WI38 (cell line): ENCODE measurements around the gene TERC.

ENCODE experiments used
- H3K4me3 ChIP-seq: 2 replicates; pipeline ENCODE4 v1.5.1; 2011; ENCODE audit warnings: low read depth, mild to moderate bottlenecking, control low read depth, low read length
- TF ChIP-seq, protein P1 (sequence below): IDR thresholded peaks from 2 replicates; pipeline ENCODE4 v1.5.1; 2012; ENCODE audit warnings: low read depth, mild to moderate bottlenecking, control low read depth, low read length

TERC gene

GRCh38 chr3:169804681-169805080 lies 39.8 kb upstream of the TERC start:
- TF ChIP-seq, protein P1, sequence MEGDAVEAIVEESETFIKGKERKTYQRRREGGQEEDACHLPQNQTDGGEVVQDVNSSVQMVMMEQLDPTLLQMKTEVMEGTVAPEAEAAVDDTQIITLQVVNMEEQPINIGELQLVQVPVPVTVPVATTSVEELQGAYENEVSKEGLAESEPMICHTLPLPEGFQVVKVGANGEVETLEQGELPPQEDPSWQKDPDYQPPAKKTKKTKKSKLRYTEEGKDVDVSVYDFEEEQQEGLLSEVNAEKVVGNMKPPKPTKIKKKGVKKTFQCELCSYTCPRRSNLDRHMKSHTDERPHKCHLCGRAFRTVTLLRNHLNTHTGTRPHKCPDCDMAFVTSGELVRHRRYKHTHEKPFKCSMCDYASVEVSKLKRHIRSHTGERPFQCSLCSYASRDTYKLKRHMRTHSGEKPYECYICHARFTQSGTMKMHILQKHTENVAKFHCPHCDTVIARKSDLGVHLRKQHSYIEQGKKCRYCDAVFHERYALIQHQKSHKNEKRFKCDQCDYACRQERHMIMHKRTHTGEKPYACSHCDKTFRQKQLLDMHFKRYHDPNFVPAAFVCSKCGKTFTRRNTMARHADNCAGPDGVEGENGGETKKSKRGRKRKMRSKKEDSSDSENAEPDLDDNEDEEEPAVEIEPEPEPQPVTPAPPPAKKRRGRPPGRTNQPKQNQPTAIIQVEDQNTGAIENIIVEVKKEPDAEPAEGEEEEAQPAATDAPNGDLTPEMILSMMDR: no peak
- no peak overlapping the region for H3K4me3 ChIP-seq

- H3K4me3 ChIP-seq: no peak overlapping the region
- TF ChIP-seq, protein P1: no peak
Observed at GRCh38 chr3:169792359-169792758, 27.5 kb upstream of the TERC start.

GRCh38 chr3:169790687-169791429 lies 26.0 kb upstream of the TERC start:
- TF ChIP-seq, protein P1: no peak
- no peak overlapping the region for H3K4me3 ChIP-seq

DNA sequence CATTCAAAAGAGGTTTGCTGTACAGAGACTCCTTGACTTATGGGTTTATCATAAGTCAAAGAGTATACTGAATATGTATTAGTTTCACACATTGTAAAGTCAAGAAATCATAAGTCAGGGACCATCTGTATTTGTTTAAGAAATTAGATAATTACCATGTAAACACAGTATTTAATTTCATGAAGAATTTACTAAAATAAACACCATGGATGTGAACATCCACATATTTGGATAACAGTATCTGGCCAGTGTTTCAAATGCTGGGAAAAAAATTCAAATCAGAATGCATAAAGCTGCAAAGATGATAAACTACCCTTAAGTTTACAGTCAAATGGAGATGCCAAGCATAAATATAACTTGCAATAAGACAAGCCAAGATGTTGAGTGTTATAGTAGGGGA lies 25.4 kb upstream of the TERC start:
- TF ChIP-seq, protein P1: no peak
- H3K4me3 ChIP-seq: no peak overlapping the region

- H3K4me3 ChIP-seq: no peak overlapping the region
- TF ChIP-seq, protein P1: no peak
Observed at GRCh38 chr3:169787791-169788190, 22.9 kb upstream of the TERC start.

DNA sequence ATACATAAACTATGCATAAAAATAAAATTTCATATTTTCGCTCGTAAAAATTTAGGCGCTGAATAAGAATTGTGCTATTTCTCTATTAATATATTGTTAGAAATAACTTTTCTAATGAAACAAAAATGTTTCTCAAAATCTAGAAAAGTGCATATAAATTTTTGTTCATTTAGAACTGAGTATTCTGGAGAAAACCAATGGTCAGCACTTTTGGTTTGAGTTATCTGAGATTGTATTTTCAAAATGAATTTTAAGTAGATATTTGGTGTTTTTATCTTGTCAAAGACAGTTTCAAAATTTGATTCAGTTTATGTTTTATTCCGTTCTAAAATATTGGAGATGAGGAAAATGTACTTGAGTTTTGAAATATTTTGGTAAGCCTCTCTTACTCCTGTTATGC lies 22.3 kb upstream of the TERC start:
- H3K4me3 ChIP-seq: no peak overlapping the region
- TF ChIP-seq, protein P1: no peak

DNA sequence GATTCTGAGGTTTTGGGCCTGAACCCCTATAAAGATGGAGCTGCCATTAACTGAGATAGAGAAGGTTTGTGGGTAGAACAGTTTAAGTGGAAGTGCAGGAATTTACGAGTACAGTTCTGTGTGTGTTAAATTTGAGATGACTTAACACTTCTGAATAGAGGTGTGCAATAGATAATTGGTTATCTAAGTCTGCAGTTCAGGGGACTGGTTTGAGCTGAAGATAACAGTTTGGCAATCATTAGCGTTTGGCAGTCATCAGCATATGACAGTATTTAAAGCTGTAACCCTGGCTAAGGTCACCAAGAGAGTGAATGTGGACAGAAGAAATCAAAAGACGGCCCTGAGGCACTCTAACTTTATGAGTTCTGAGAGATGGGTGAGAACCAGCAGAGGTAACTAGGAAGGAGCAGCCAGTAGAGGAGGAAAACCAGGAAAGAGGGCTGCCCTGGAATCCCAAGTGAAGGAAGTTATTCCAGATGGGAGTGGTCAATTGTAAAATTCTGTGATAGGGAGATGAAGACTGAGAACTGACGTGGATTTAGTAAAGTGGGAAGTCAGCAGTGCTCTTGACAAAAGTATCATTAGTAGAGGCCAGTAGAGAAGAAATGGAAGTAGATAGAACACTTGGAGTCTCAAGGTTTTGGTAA lies 16.5 kb upstream of the TERC start:
- TF ChIP-seq, protein P1: no peak
- H3K4me3 ChIP-seq: no peak overlapping the region
